ENCODE measurements around the gene MTCH2.

DNA sequence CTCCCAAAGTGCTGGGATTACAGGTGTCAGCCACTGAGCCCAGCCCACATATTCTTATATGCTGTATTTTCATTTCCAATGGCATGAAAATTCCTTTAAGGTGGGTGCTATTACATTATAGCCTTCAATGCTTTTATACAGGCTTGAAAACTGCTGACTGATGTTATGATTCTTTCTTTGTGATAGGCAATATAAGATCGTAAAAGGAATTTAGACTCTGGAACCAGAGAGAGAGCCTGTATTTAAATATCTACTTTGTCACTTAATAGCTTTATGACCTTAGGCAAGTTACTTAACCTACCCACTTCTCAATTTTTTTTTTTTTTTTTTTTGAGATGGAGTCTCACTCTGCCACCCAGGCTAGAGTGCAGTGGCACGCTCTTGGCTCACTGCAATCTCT is 46.6 kb upstream of the MTCH2 start:
- TF ChIP-seq, protein P1, sequence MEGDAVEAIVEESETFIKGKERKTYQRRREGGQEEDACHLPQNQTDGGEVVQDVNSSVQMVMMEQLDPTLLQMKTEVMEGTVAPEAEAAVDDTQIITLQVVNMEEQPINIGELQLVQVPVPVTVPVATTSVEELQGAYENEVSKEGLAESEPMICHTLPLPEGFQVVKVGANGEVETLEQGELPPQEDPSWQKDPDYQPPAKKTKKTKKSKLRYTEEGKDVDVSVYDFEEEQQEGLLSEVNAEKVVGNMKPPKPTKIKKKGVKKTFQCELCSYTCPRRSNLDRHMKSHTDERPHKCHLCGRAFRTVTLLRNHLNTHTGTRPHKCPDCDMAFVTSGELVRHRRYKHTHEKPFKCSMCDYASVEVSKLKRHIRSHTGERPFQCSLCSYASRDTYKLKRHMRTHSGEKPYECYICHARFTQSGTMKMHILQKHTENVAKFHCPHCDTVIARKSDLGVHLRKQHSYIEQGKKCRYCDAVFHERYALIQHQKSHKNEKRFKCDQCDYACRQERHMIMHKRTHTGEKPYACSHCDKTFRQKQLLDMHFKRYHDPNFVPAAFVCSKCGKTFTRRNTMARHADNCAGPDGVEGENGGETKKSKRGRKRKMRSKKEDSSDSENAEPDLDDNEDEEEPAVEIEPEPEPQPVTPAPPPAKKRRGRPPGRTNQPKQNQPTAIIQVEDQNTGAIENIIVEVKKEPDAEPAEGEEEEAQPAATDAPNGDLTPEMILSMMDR (conservative IDR thresholded peaks at IDR 0.05) = no peak
- no peak for TF ChIP-seq ZFX (IDR thresholded peaks at IDR 0.05)
